Ovary (tissue), 3 donors: Measurements from ENCODE around the gene CERK.

ENCODE experiments used
- POLR2A ChIP-seq: fragments of 450-650 bp; IDR thresholded peaks from one replicate; pipeline ENCODE4 v1.6.1; 2017; ENCODE audit warnings: antibody characterized with exemption, mild to moderate bottlenecking, moderate library complexity
- TF ChIP-seq, protein P1 (sequence below), 3 donors: fragments of 450-650 bp in 2 of 3; fragments of 200-600 bp in 1 of 3; IDR thresholded peaks; one replicate each; pipeline versions ENCODE4 v1.5.1 to v1.8.0; 2016 to 2022; ENCODE audit warnings: antibody characterized with exemption in 3 of 3, mild to moderate bottlenecking in 1 of 3
- donor health status: DM: no; HTN: no; CAD: no.

DNA sequence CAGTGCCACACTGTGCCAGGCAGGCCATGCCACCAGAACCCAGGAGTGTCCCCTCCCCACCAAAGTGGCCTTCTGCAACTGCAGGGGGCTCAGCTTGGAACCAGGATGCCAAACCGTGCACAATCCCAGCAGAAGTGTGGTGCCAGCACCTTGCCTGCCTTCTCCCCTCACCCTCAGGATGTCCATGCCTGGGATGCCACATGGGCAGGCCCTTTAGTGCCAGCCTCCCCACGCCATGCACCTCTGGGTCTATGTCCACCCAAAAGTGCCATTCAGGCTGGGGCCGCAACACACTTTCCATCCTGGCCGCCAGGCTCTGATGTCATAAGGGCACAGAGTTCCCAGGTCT is 15.7 kb upstream of the CERK start:
- no peak for TF ChIP-seq POLR2A
- TF ChIP-seq, protein P1, sequence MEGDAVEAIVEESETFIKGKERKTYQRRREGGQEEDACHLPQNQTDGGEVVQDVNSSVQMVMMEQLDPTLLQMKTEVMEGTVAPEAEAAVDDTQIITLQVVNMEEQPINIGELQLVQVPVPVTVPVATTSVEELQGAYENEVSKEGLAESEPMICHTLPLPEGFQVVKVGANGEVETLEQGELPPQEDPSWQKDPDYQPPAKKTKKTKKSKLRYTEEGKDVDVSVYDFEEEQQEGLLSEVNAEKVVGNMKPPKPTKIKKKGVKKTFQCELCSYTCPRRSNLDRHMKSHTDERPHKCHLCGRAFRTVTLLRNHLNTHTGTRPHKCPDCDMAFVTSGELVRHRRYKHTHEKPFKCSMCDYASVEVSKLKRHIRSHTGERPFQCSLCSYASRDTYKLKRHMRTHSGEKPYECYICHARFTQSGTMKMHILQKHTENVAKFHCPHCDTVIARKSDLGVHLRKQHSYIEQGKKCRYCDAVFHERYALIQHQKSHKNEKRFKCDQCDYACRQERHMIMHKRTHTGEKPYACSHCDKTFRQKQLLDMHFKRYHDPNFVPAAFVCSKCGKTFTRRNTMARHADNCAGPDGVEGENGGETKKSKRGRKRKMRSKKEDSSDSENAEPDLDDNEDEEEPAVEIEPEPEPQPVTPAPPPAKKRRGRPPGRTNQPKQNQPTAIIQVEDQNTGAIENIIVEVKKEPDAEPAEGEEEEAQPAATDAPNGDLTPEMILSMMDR (IDR thresholded peaks at IDR 0.05), result no peak
